C4-2B (cell line): ENCODE measurements around the gene CDC73.

ENCODE experiments used
- H3K27ac ChIP-seq: fragments of 450-650 bp; 2 replicates; pipeline ENCODE4 v1.5.1; 2017
- ZFX ChIP-seq: fragments of 450-650 bp; IDR thresholded peaks from 2 replicates; pipeline ENCODE4 v1.6.1; 2017
- TF ChIP-seq, protein P1 (sequence below): fragments of 450-650 bp; conservative IDR thresholded peaks from 2 replicates; pipeline ENCODE4 v1.5.1; 2017; ENCODE audit warnings: mild to moderate bottlenecking

Gene CDC73

DNA sequence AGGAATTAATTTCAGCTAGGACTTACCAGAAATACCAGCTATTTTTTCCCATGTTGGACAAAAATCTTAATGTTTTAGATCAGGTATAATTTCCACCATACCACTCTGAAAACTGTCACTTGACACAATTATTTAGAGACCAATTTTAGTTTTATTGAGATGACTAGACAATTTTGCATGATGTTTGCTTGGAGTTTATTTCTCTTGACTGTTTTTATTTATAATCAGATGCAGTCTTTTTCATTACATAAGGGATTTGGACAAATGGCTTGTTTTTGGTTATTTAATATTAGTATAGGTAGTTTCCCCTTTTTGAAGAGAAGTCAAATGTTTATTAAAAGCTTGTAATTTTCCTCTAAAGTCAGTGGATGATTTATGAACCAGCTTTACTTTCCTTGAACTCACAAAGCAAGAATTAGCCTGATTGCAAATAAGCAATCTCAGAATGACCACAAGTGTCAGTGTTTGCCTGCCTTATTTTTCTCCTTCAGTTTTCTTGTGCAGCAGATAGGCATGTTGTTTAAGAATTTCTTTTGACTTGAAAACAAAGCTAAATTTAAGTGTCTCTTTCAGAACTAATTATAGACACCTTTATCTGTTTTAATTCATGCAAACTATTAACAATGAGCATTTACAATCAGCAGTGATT, 68.4 kb downstream of the CDC73 start:
- TF ChIP-seq, protein P1, sequence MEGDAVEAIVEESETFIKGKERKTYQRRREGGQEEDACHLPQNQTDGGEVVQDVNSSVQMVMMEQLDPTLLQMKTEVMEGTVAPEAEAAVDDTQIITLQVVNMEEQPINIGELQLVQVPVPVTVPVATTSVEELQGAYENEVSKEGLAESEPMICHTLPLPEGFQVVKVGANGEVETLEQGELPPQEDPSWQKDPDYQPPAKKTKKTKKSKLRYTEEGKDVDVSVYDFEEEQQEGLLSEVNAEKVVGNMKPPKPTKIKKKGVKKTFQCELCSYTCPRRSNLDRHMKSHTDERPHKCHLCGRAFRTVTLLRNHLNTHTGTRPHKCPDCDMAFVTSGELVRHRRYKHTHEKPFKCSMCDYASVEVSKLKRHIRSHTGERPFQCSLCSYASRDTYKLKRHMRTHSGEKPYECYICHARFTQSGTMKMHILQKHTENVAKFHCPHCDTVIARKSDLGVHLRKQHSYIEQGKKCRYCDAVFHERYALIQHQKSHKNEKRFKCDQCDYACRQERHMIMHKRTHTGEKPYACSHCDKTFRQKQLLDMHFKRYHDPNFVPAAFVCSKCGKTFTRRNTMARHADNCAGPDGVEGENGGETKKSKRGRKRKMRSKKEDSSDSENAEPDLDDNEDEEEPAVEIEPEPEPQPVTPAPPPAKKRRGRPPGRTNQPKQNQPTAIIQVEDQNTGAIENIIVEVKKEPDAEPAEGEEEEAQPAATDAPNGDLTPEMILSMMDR: peak; percentile 29
- no peak for TF ChIP-seq ZFX
- H3K27ac ChIP-seq: no peak overlapping the region

DNA sequence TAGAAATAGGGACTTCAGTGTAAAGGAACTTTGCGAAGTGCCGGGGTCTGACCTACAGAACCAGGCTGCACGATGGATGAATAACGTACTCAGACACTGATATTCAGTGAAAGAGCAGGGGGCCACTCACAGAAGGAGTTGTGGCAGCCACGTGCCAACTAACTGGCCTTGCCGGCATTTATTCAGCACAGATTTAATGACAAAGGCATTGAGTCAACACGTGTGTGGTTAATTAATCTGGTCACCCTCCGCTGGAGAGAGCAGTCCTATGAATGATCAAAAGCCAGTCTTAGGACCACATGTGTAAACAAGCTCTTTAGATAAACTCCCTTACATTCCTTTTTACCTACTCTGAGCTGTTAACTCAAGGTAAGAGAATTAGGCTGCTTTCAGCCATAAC, 70.8 kb downstream of the CDC73 start:
- H3K27ac ChIP-seq: no peak overlapping the region
- TF ChIP-seq ZFX: no peak
- TF ChIP-seq, protein P1: no peak

DNA sequence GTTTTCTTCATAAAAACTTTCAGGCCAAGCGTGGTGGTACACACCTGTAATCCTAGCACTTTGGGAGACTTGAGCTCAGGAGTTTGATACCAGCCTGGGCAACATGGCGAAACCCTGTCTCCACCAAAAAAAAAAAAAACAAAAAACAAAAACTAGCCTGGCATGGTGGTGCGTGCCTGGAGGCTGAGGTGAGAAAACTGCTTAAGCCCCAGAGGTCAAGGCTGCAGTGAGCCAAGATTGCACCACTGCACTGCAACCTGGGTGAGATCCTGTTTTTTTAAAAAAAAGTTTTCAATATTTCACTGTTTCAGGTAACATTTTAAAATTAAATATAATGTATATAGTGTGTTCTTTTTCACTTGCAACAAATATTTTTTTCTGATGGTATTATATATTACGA, 78.1 kb downstream of the CDC73 start:
- TF ChIP-seq ZFX: no peak
- TF ChIP-seq, protein P1: no peak
- no peak overlapping the region for H3K27ac ChIP-seq

DNA sequence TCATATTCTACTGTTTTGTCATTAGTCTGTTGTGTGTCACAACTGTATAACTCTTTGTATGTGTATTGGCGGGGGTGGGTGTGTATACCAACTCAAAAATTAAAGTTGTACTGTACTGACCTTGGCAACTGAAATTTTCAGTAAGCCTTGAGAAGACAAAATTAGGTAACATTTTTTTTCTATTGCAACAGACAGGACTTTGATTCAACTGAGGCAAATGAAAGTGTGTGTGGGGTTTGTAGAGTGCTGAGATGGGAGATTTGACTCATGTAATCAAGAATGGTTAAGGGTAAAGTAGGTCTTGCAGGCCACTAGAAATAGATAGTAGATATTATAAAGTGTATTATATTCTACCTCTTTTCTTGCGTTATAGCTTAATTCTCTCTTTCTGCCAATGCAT, 79.2 kb downstream of the CDC73 start:
- no peak for TF ChIP-seq ZFX
- TF ChIP-seq, protein P1: no peak
- no peak overlapping the region for H3K27ac ChIP-seq

DNA sequence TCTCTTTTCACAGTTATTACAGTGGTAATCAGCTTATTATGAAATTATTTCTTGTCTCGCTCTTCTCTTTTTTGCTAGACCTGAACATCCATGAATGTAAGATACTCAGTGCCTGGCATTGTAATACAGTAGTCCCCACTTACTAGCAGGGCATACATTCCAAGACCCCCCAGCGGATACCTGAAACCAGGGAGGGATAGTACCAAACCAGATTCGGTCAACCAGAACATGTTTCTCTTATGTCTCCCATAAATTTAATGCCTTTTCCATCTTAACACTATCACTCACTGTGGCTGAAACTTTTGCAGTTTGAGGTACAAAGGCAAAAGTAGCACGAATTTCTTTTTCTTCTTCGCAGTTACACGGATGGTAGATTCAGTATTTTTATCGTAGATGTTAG, 89.2 kb downstream of the CDC73 start:
- H3K27ac ChIP-seq: no peak overlapping the region

DNA sequence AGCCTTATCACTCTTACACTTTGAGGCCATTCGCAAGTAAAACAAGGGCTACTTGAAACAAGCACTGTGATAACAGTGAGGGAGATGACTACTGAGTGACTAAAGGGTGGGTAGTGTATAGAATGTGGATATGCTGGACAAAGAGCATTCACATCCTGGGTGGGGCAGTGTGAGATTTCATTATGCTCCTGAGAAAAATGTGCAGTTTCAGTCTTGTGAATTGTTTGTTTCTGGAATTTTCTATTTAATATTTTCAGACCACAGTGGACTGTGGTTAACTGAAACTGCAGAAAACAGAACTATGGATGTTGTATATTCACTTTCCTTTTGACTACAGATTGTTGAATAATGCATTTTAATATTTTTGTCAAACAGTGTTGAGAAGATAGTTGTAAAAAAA, 89.7 kb downstream of the CDC73 start:
- H3K27ac ChIP-seq: no peak overlapping the region
- TF ChIP-seq, protein P1: no peak
- no peak for TF ChIP-seq ZFX

More for the DNA sequence above, 89.2 kb downstream of the CDC73 start:
- TF ChIP-seq ZFX: no peak
- TF ChIP-seq, protein P1: no peak

DNA sequence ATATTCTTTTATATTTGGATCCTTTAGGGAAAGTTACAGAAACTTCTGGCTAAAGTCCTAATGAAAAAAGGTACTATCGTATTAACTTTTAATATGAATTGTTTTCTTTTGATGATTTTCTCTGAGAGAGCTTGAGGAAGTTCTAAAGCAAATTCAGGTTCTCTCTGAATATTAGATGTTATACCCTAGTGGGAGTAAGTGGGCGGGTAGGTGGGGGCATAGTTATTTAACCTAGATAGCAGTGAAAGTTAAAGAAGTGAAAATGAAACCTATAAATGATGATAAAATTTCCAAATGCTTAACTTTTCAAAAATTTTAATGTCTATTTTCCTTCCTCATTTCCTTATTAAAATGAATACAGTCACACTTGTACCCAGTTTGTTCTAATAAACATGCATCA, 90.8 kb downstream of the CDC73 start:
- TF ChIP-seq, protein P1: no peak
- no peak for TF ChIP-seq ZFX
- H3K27ac ChIP-seq: no peak overlapping the region
